ENCODE data around the gene TUG1. TPM values are rescaled to one million over a fixed set of nuclear protein-coding genes. Genes with fewer than 3 reads are reported as not detected.

TUG1 gene
- total RNA-seq, 5 donors from 2014 or later (not counting 1 experiment from before 2014, with no cell fraction given), result 92.6 to 115 (median 94.8) TPM

DNA sequence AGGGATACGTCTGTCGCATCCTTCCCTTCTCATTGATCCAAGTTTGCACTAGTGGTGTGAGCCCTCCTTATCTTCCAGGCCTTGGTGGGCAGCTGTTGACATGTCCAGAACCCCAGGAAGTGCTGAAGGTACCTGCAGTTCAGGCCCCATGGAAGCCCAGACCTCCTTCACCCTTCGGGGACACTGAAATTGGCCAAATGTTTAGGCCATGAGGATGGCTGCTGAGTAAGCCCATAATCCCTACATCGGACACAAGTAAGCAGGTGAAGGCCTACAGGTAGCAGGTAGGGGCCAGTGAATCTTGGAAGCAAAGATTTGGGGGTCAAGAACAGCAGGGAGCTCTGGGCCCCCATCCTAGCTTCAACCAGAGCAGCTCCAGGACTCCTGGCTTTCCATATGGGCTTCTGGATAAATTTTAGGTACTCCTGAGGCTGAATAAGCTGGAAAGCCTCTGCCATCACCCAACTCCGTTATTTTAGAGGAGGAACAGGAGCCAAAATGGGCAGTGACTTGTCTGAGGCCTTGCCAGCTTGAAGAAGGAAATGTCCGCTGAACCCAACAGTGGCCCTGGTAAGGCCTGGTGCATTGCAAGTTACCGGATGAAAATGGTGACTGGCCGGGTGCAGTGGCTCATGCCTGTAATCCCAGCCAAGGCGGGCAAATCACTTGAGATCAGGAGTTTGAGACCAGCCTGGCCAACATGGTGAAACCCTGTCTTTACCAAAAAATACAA lies 45.7 kb upstream of the TUG1 start:
- ChIA-PET CTCF (no interaction called here), POLR2A (interaction anchor here in 1 of 2 donors (0.6 kb wide), 2 partner anchors 15 to 360 kb away, joined by 6 read pairs; no protein-coding TSS in a partner anchor)

DNA sequence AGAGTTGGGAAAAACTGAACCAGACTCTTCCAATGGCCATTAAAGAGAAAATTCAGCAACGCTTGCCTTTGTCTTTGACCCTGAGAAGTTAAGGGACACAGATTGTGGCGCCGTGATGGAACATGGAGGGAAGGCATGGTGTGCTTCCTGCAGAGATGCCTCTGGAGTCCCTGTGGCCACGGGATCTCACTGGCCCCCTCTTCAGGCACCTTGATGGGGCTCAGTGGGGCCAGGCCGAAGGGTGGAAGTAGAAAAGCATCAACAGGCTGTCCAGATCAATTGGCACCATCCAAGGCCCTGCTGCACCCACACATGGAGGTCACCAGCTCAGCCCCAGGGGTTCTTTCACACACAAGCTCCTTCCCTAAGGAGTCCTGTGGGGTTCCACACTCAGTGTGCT lies 43.4 kb upstream of the TUG1 start:
- no peak overlapping the region for H3K4me3 ChIP-seq (ENCODE audit: control insufficient read depth in 1 of 2, extremely low read depth in 1 of 2, low read length in 1 of 2)
- Mint-ChIP-seq H3K36me3 (peaks cover 33% of the 10 kb centered on the region), H3K9me3 (no peaks in the 10 kb centered on the region), H3K4me3 (no peak overlapping the region), H3K27ac (peak overlapping the region in 1 of 2 donors; percentile 16), H3K27me3 (no peaks in the 10 kb centered on the region), H3K4me1 (peaks cover 15 to 30% (median 19%) of the 10 kb centered on the region in 3 donors)
- peaks cover 4 to 13% of the 10 kb centered on the region in 2 experiments for H3K4me1 ChIP-seq (ENCODE audit: control insufficient read depth in 1 of 2, extremely low read depth in 1 of 2, insufficient read depth in 2 of 2, low read length in 2 of 2)
- DNase-seq (no peak), ATAC-seq (replicated peaks in 1 of 4) (no peak)
- H3K27me3 ChIP-seq (replicated peaks in 1 of 2; ENCODE audit: control insufficient read depth in 2 of 2, extremely low read depth in 1 of 2, insufficient read depth in 2 of 2, low read length in 1 of 2), result no peaks in the 10 kb centered on the region
- H3K27ac ChIP-seq (ENCODE audit: low read length), result no peak overlapping the region
- peaks cover 11 to 55% of the 10 kb centered on the region in 2 donors for H3K36me3 ChIP-seq (ENCODE audit: control insufficient read depth in 2 of 2, extremely low read depth in 1 of 2, insufficient read depth in 1 of 2, low read length in 1 of 2)
- no peaks in the 10 kb centered on the region for H3K9me3 ChIP-seq
- CTCF ChIA-PET, result no interaction called here
- POLR2A ChIA-PET, result no interaction called here
- 96% methylated on average over 5 of the region's 5 CpGs for WGBS (ENCODE audit: insufficient coverage)

More for the DNA sequence above, 45.7 kb upstream of the TUG1 start:
- Histone ChIP-seq H3K4me3 (ENCODE audit: control insufficient read depth in 1 of 2, extremely low read depth in 1 of 2, low read length in 1 of 2) (no peak overlapping the region), H3K36me3 (ENCODE audit: control insufficient read depth in 2 of 2, extremely low read depth in 1 of 2, insufficient read depth in 1 of 2, low read length in 1 of 2) (peaks cover 11 to 35% of the 10 kb centered on the region in 2 donors), H3K4me1 (ENCODE audit: control insufficient read depth in 1 of 2, extremely low read depth in 1 of 2, insufficient read depth in 2 of 2, low read length in 2 of 2) (peaks cover 4 to 20% of the 10 kb centered on the region in 2 experiments), H3K27ac (ENCODE audit: low read length) (no peak overlapping the region), H3K9me3 (no peaks in the 10 kb centered on the region), H3K27me3 (replicated peaks in 1 of 2; ENCODE audit: control insufficient read depth in 2 of 2, extremely low read depth in 1 of 2, insufficient read depth in 2 of 2, low read length in 1 of 2) (no peaks in the 10 kb centered on the region)
- peak overlapping the region in 1 of 3 donors; percentile 30 for H3K4me3 Mint-ChIP-seq
- 97% methylated on average over 6 of the region's 9 CpGs for WGBS (ENCODE audit: insufficient coverage)
- ATAC-seq (replicated peaks in 1 of 4) (no peak), DNase-seq (no peak)
- no peaks in the 10 kb centered on the region for H3K9me3 Mint-ChIP-seq
- peaks cover 21% of the 10 kb centered on the region for H3K36me3 Mint-ChIP-seq
- H3K27me3 Mint-ChIP-seq, result no peaks in the 10 kb centered on the region
- H3K27ac Mint-ChIP-seq, result peak overlapping the region in 1 of 2 donors; percentile 46
- H3K4me1 Mint-ChIP-seq, result peaks cover 17 to 38% (median 21%) of the 10 kb centered on the region in 3 donors

DNA sequence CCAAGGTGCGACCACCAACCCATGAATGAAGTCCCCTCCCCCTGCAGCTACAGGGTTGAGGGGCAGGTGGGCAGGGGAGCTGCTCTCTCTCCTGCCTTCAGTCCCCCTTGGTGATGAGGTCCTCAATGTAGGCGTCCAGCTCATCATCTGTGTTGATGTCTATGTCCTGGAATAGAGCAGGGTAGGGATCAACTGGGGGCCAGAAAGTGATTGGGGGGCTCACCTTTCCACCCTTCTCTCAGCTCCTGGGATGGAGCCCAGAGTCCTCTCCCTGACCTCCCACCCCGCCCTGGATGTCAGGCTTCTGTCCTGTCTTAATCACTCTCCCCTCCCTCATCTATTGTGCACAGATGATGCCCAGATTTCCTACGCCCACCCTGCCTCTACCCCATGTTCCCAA lies 42.4 kb upstream of the TUG1 start:
- no peak overlapping the region for H3K27ac ChIP-seq (ENCODE audit: low read length)
- H3K9me3 ChIP-seq, result no peaks in the 10 kb centered on the region
- Mint-ChIP-seq H3K36me3 (peaks cover 42% of the 10 kb centered on the region), H3K4me3 (no peak overlapping the region), H3K27ac (peak overlapping the region; percentile 11 to 13), H3K9me3 (no peaks in the 10 kb centered on the region), H3K4me1 (peaks cover 17 to 30% (median 18%) of the 10 kb centered on the region in 3 donors), H3K27me3 (no peaks in the 10 kb centered on the region)
- H3K4me1 ChIP-seq (ENCODE audit: control insufficient read depth in 1 of 2, extremely low read depth in 1 of 2, insufficient read depth in 2 of 2, low read length in 2 of 2), result peaks cover 0 to 15% of the 10 kb centered on the region in 2 experiments
- CTCF ChIA-PET, result no interaction called here
- H3K36me3 ChIP-seq (ENCODE audit: control insufficient read depth in 2 of 2, extremely low read depth in 1 of 2, insufficient read depth in 1 of 2, low read length in 1 of 2), result peaks cover 21 to 66% of the 10 kb centered on the region in 2 donors
- POLR2A ChIA-PET, result no interaction called here
- ATAC-seq (replicated peaks in 1 of 4), result no peak
- no peak for DNase-seq
- no peak overlapping the region for H3K4me3 ChIP-seq (ENCODE audit: control insufficient read depth in 1 of 2, extremely low read depth in 1 of 2, low read length in 1 of 2)
- 95% methylated on average over 3 of the region's 4 CpGs for WGBS (ENCODE audit: insufficient coverage)
- H3K27me3 ChIP-seq (replicated peaks in 1 of 2; ENCODE audit: control insufficient read depth in 2 of 2, extremely low read depth in 1 of 2, insufficient read depth in 2 of 2, low read length in 1 of 2), result no peaks in the 10 kb centered on the region

DNA sequence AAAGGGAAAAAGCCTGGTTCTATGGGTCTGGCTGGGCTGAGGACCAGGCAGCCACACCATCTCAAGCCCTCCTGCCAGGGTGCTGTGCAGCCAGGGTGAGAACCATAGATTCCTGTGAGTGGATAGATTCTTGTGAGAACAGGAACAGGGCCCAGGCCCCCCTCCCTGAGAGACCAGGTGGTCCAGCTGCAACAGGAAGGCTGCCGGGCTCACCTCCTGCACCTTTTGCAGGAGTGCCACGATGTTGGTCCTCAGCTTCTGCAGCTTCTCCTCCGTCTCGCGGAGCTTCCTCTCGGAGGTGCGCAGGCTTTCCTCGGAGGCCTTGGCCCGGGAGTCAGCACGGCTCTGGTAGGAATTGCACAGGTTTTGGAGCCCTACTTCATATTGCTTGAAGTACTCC lies 41.3 kb upstream of the TUG1 start:
- Mint-ChIP-seq H3K36me3 (peaks cover 51% of the 10 kb centered on the region), H3K4me3 (no peak overlapping the region), H3K27me3 (no peaks in the 10 kb centered on the region), H3K4me1 (peaks cover 20 to 29% (median 21%) of the 10 kb centered on the region in 3 donors), H3K9me3 (no peaks in the 10 kb centered on the region), H3K27ac (no peak overlapping the region)
- ChIA-PET CTCF (no interaction called here), POLR2A (no interaction called here)
- Histone ChIP-seq H3K27me3 (replicated peaks in 1 of 2; ENCODE audit: control insufficient read depth in 2 of 2, extremely low read depth in 1 of 2, insufficient read depth in 2 of 2, low read length in 1 of 2) (no peaks in the 10 kb centered on the region), H3K36me3 (ENCODE audit: control insufficient read depth in 2 of 2, extremely low read depth in 1 of 2, insufficient read depth in 1 of 2, low read length in 1 of 2) (peaks cover 31 to 77% of the 10 kb centered on the region in 2 donors), H3K4me3 (ENCODE audit: control insufficient read depth in 1 of 2, extremely low read depth in 1 of 2, low read length in 1 of 2) (no peak overlapping the region), H3K27ac (ENCODE audit: low read length) (no peak overlapping the region), H3K4me1 (ENCODE audit: control insufficient read depth in 1 of 2, extremely low read depth in 1 of 2, insufficient read depth in 2 of 2, low read length in 2 of 2) (peaks cover 0 to 11% of the 10 kb centered on the region in 2 experiments), H3K9me3 (no peaks in the 10 kb centered on the region)
- DNase-seq, result no peak
- WGBS (ENCODE audit: insufficient coverage), result 94% methylated on average over 4 of the region's 10 CpGs
- no peak for ATAC-seq (replicated peaks in 1 of 4)

DNA sequence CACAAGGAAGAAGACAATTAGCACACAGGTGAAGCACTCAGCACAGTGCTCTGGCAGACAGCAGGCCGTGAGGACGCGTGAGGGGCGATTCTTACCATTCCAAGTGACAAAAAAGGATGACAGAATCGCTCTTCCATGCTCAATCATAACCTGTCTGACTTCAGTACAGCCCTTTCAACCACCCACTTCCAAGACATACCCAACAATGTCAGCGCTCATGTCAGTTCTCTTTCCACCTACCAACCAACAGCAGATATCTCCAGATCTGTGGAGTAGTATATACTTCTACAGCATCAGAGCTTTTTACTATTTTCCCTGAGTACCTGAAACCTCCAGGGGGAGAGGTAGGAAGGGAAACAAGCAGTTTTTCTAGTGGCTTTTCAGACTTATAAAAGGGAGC lies 40.7 kb upstream of the TUG1 start:
- Histone ChIP-seq H3K27ac (ENCODE audit: low read length) (no peak overlapping the region), H3K27me3 (replicated peaks in 1 of 2; ENCODE audit: control insufficient read depth in 2 of 2, extremely low read depth in 1 of 2, insufficient read depth in 2 of 2, low read length in 1 of 2) (no peaks in the 10 kb centered on the region), H3K4me3 (ENCODE audit: control insufficient read depth in 1 of 2, extremely low read depth in 1 of 2, low read length in 1 of 2) (no peak overlapping the region), H3K36me3 (ENCODE audit: control insufficient read depth in 2 of 2, extremely low read depth in 1 of 2, insufficient read depth in 1 of 2, low read length in 1 of 2) (peaks cover 34 to 82% of the 10 kb centered on the region in 2 donors), H3K4me1 (ENCODE audit: control insufficient read depth in 1 of 2, extremely low read depth in 1 of 2, insufficient read depth in 2 of 2, low read length in 2 of 2) (peaks cover 0 to 14% of the 10 kb centered on the region in 2 experiments), H3K9me3 (no peaks in the 10 kb centered on the region)
- Mint-ChIP-seq H3K4me1 (peaks cover 23 to 29% (median 23%) of the 10 kb centered on the region in 3 donors), H3K27me3 (no peaks in the 10 kb centered on the region), H3K36me3 (peaks cover 55% of the 10 kb centered on the region), H3K9me3 (no peaks in the 10 kb centered on the region), H3K27ac (peak overlapping the region in 1 of 2 donors; percentile 44), H3K4me3 (no peak overlapping the region)
- ATAC-seq (replicated peaks in 1 of 4) (no peak), DNase-seq (no peak)
- POLR2A ChIA-PET, result no interaction called here
- WGBS (ENCODE audit: insufficient coverage), result 97% methylated on average over 5 of the region's 6 CpGs
- CTCF ChIA-PET, result no interaction called here

DNA sequence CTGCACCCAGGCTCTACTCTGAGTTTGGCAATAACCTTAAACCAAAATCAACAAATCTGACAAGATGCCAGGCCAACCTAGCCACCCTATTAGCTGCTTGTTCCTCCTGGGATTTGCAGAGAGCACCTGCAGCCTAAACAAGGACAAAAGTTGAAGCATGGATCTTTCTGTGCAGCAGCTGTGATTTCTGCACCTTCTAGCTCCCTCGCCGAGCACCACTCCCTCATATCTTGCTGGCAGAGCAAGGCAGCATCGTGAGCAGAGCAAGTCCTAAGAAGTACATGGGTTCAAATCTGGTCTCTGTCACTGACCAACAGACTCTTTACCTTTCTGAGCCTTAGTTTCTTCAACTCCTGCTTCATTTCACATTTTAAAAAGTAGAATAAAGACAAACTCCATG lies 38.8 kb upstream of the TUG1 start:
- Mint-ChIP-seq H3K4me1 (peaks cover 29 to 40% (median 36%) of the 10 kb centered on the region in 3 donors), H3K36me3 (peaks cover 74% of the 10 kb centered on the region), H3K27ac (peak overlapping the region; percentile 36 to 85), H3K4me3 (no peak overlapping the region), H3K9me3 (no peaks in the 10 kb centered on the region), H3K27me3 (no peaks in the 10 kb centered on the region)
- 97% methylated on average over 3 of the region's 3 CpGs for WGBS (ENCODE audit: insufficient coverage)
- Histone ChIP-seq H3K27ac (ENCODE audit: low read length) (no peak overlapping the region), H3K4me1 (ENCODE audit: control insufficient read depth in 1 of 2, extremely low read depth in 1 of 2, insufficient read depth in 2 of 2, low read length in 2 of 2) (peaks cover 0 to 26% of the 10 kb centered on the region in 2 experiments), H3K4me3 (ENCODE audit: control insufficient read depth in 1 of 2, extremely low read depth in 1 of 2, low read length in 1 of 2) (no peak overlapping the region), H3K36me3 (ENCODE audit: control insufficient read depth in 2 of 2, extremely low read depth in 1 of 2, insufficient read depth in 1 of 2, low read length in 1 of 2) (peaks cover 44 to 96% of the 10 kb centered on the region in 2 donors), H3K27me3 (replicated peaks in 1 of 2; ENCODE audit: control insufficient read depth in 2 of 2, extremely low read depth in 1 of 2, insufficient read depth in 2 of 2, low read length in 1 of 2) (no peaks in the 10 kb centered on the region), H3K9me3 (no peaks in the 10 kb centered on the region)
- no peak for ATAC-seq (replicated peaks in 1 of 4)
- ChIA-PET POLR2A (no interaction called here), CTCF (interaction anchor here in 1 of 2 donors (1.0 kb wide), 1 partner anchor 11 kb away, joined by 3 read pairs; no protein-coding TSS in a partner anchor)
- no peak for DNase-seq

Data from T-cell (primary cell).